Liver (tissue), 3 donors: ENCODE results near the gene MVB12B.

Experiments used
- ATF3 ChIP-seq: IDR thresholded peaks from 2 replicates; pipeline ENCODE4 v1.6.1; 2016; ENCODE audit warnings: antibody characterized with exemption
- CTCF ChIP-seq: fragments of 150-350 bp; IDR thresholded peaks from 2 replicates; pipeline ENCODE4 v1.5.1; 2017; ENCODE audit warnings: improper control_type of control experiment, low read depth, low read length; ENCODE audit not compliant: missing input control
- FOXA1 ChIP-seq: IDR thresholded peaks from 2 replicates; pipeline ENCODE4 v1.6.1; 2016; ENCODE audit warnings: antibody characterized with exemption
- GABPA ChIP-seq, 2 donors: IDR thresholded peaks in 1 of 2; conservative IDR thresholded peaks in 1 of 2; 2 replicates each; pipeline ENCODE4 v1.6.1; 2016; ENCODE audit warnings: antibody characterized with exemption in 2 of 2, mild to moderate bottlenecking in 1 of 2, moderate library complexity in 1 of 2
- HNF4G ChIP-seq: IDR thresholded peaks from 2 replicates; pipeline ENCODE4 v1.6.1; 2016; ENCODE audit warnings: antibody characterized with exemption
- MAX ChIP-seq: IDR thresholded peaks from 2 replicates; pipeline ENCODE4 v1.6.1; 2016; ENCODE audit warnings: antibody characterized with exemption
- RAD21 ChIP-seq, 2 donors: IDR thresholded peaks; 2 replicates each; pipeline ENCODE4 v1.6.1; 2016; ENCODE audit warnings: antibody characterized with exemption in 2 of 2, mild to moderate bottlenecking in 2 of 2
- REST ChIP-seq: IDR thresholded peaks from 2 replicates; pipeline ENCODE4 v1.6.1; 2016; ENCODE audit warnings: antibody characterized with exemption, mild to moderate bottlenecking
- TAF1 ChIP-seq: conservative IDR thresholded peaks from 2 replicates; pipeline ENCODE4 v1.6.1; 2016; ENCODE audit warnings: antibody characterized with exemption, mild to moderate bottlenecking
- donor health status: healthy.
- donor health status: healthy.

- TF ChIP-seq CTCF (no peak), REST (no peak), GABPA (IDR thresholded peaks at IDR 0.05 in 1 of 2, conservative IDR thresholded peaks at IDR 0.05 in 1 of 2) (no peak), FOXA1 (no peak), MAX (no peak), RAD21 (IDR thresholded peaks at IDR 0.05) (no peak), TAF1 (no peak), ATF3 (no peak), HNF4G (no peak)
These were observed 205.0 kb downstream of the MVB12B start for GRCh38 chr9:126531591-126531990.
